Adipose tissue (tissue), 3 donors: Measurements from ENCODE around the gene CNTNAP2. TPM values are rescaled to one million over a fixed set of nuclear protein-coding genes. Genes with fewer than 3 reads are reported as not detected.

ENCODE experiments used
- H3K27ac ChIP-seq: one replicate; pipeline ENCODE4 v1.5.1; 2013; ENCODE audit warnings: low read depth, low read length
- WGBS, 3 donors: extraction: QIAGEN DNeasy Blood & Tissue Kit; methylation state at CpG; one replicate each; pipeline ENCODE4 v1.1.7; 2013; 5-methylcytosine and 5-hydroxymethylcytosine counted together
- polyA plus RNA-seq, 3 donors: library from polyadenylated mRNA; stranded (reverse); fragments of 200-250 nt; gene quantifications; one replicate each; pipeline ENCODE4 v1.2.3, GENCODE V29; 2013
- donor health status: healthy with polysubstance abuse.
- donor health status: Bipolar disorder and iron deficiency.
- donor health status: healthy.

The CNTNAP2 gene
- polyA plus RNA-seq, 3 donors: under 0.01 to 0.03 (median 0.01) TPM

DNA sequence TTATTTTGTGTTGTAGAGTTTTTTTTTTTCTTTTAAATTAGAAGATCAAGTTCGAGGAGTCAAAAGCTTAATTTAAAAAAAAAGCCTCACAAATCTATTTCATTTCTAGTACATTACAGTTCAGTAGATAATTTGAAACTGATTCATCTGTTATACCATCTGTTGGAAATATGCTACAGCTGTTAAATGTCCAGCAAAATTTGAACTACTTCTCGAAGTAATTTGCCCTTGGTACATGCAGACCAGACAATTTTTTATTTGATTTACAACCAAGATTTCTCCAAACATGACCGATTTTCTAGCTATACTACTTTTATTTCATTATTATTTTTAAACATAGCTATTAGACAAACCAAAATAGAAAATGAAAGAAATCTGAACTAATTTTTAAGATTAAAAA lies 647.9 kb downstream of the CNTNAP2 start:
- 59 to 89% (median 75%) methylated on average over 3 of the region's 3 CpGs for WGBS, 3 donors
- no peak overlapping the region for H3K27ac ChIP-seq

DNA sequence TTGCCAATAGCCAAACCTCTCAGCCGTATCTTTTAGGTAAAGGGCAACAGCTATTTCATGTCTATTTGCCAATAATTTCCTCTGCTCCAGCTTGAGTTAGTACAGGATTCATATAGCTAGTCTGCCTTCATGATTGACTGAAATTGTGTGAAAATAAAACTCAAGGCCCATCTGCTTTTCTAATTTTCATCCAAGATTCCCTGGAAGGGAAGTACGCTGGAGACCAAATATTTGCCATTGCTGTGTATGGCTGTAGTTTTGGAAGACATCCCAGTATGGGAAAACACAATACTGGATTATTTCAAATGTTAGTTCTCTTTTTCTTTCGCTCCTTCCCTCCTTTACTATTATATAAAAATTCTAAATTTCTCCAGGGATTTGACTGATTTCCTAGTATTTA lies 652.4 kb downstream of the CNTNAP2 start:
- WGBS, 3 donors: 35 to 73% (median 67%) methylated on average over 3 of the region's 3 CpGs
- H3K27ac ChIP-seq: no peak overlapping the region

DNA sequence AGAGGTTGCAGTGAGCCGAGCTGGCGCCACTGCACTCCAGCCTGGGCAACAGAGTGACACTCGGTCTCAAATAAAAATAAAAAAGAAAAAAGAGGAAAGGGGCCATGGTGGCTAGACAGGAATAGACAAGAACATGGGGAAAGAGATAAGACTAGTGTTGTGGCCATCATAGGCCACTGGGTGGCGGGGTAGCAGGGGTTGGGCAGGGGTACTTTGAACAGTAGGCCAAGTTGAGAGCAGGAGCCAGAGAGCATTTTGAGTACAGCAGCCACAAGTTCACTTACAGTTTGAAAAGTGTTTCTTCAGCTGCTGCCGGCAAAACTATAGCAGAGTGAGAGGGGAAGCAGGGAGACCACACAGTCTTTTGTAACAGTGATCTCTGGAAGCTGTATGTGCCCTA lies 656.0 kb downstream of the CNTNAP2 start:
- WGBS, 3 donors: 43 to 85% (median 49%) methylated on average over 5 of the region's 5 CpGs

DNA sequence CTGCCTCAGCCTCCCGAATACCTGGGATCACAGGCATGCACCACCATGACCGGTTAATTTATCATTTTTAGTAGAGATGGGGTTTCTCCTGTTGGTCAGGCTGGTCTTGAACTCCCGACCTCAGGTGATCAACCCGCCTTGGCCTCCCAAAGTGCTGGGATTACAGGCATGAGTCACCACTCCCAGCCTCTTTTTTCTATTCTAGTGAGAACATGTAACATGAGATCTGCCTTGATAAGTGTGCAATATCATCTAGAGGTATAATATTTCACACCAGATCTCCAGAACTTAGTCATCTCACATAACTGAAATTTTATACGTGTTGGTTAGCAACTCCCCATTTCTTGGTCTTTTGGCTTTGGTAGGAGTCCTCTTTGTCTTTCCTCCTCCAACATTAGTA lies 656.9 kb downstream of the CNTNAP2 start:
- H3K27ac ChIP-seq: no peak overlapping the region
- 89 to 95% (median 90%) methylated on average over 5 of the region's 5 CpGs for WGBS, 3 donors

More for the DNA sequence above, 656.0 kb downstream of the CNTNAP2 start:
- no peak overlapping the region for H3K27ac ChIP-seq

DNA sequence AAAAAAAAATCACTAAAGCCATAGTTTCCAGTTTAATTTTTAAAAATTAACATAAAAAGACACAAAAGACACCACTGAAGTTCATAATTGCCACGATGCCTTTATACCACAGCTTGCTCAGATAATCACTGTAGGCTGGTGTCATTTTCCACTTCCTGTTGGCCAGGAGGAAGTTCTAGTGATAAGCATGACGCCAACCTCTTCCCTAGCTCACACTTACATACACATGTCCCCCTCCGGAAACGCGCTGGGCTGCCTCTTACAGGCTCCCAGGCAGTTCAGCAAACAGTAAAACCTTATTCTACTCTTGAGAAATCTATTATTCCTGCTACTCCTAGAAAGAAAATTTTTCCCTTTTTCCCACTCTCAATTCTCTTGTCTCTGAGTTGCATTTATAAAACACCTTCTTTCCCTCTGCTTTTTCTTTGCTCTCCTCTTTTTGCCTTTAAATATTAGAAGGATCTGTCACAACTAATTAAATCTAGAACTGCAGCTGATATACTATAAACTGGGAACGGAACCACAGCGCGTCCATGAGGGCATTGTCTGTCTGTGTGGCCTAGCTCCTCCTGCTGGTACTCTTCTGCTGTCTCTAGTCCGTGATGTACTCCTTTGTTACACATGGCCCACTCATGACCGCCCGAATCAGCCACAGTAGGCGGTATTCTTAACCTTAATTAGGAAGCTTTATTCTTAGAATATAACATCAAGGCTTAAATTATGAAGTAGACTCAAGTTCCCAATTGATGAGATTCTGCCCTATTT lies 664.9 kb downstream of the CNTNAP2 start:
- WGBS, 3 donors: 80 to 88% (median 83%) methylated on average over 12 of the region's 12 CpGs
- no peak overlapping the region for H3K27ac ChIP-seq

DNA sequence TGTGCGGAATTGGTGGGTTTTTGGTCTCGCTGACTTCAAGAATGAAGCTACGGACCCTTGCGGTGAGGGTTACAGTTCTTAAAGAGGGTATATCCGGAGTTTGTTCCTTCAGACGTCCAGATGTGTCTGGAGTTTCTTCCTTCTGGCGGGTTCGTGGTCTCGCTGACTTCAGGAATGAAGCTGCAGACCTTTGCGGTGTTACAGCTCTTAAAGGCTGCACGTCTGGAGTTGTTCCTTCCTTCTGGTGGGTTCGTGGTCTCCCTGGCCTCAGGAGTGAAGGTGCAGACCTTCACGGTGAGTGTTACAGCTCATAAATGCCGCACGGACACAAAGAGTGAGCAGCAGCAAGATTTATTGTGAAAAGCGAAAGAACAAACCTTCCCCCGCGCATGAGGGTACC lies 670.7 kb downstream of the CNTNAP2 start:
- H3K27ac ChIP-seq: no peak overlapping the region
- 83 to 87% (median 85%) methylated on average over 18 of the region's 18 CpGs for WGBS, 3 donors

DNA sequence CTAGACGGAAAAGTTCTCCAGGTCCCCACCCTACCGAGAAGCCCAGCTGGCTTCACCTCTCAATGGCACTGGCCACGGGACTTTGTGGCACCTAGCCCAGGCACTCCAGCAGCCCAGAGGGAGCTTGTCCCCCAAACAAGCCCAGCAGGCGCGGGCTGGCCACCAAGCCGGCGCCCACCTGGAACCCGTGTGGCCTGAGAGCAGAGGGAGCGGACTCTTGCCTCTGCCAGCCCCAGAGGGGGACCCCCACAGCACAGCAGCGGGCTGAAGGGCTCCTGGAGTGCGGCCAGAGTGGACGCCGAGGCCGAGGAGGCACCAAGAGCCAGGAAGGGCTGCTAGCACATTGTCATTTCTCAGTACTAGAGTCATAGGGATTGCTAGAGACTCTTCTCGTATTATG lies 671.4 kb downstream of the CNTNAP2 start:
- no peak overlapping the region for H3K27ac ChIP-seq
- WGBS, 3 donors: 92 to 95% (median 93%) methylated on average over 15 of the region's 15 CpGs

DNA sequence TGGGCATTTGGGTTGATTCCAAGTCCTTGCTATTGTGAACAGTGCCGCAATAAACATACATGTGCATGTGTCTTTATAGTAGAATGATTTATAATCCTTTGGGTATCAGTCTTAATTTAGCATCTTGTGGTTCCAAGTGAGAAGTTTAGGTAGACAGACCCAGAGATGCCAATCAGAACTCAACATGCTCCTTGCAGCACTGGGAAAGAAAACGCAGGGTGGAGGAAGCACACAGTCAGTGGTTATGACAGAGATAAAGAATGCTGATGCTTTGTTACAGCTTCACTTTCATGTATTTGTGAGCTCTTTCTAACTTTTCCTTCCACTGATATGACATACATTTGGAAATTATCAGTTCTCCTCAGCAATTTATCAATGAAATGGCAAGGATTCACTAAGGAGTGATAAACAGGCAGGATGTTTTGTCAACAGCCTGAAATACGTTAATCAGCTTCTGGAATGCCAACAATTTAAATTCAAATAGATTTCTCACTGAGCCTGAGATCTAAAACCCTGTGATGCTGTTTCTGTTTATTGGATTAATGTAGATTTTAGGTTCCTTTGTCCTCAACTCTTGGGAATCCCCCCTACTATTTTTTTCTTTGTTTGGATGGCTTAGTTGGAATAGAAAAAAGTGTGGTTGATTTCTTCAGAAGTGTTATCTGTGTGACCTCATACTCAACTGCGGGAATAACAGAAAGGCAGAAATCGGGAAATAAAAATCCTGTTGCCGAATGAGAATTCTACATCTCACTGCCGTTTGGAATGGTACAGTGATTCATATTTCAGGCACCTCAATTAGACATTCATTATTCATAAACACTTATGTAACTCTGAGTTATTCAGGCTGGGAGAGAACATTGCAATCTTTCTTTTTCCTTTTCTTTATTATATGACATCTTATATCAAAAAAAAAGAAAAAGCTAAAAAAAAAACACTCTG lies 675.0 kb downstream of the CNTNAP2 start:
- H3K27ac ChIP-seq: no peak overlapping the region
- WGBS, 3 donors: 52 to 54% (median 53%) methylated on average over 7 of the region's 7 CpGs

DNA sequence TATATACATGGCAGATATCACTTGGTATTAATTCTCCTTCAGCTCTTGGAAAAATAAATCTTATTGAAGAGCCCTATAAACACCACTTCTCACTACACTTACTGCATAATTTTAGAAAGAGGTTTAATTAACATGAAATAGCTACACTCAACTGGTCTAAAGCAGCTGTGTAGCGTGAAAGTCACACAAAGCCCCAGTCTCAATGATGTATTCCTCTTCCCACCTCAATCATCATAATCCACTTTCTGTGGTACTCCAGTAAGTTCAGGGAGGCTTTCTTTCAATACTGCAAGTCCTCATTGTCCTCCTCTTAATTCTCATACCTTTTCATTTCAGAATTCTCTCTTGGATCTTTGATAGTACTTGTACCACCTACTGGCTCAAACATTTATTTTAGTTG lies 688.0 kb downstream of the CNTNAP2 start:
- 84 to 97% (median 94%) methylated on average over 1 of the region's 1 CpG for WGBS, 3 donors
- no peak overlapping the region for H3K27ac ChIP-seq

DNA sequence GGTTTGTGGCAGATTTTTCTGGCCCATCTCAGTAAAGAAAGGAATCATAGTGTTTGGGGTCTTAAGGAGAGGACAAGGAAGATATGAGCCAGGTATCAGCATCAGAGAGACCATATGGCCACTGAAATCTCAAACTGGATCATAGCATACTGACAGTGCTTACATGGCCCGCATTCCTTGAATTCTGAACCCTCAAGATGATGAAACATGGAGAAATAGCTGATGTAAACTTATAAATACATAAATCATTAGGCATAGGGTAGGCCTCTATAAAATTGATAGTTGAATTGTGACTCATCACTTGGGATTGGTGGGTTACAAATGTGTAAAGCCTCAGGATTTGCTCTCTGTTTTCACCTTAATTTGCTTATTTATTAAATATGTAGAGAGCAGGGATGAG lies 688.5 kb downstream of the CNTNAP2 start:
- WGBS, 3 donors: 71 to 89% (median 80%) methylated on average over 1 of the region's 1 CpG
- H3K27ac ChIP-seq: no peak overlapping the region

DNA sequence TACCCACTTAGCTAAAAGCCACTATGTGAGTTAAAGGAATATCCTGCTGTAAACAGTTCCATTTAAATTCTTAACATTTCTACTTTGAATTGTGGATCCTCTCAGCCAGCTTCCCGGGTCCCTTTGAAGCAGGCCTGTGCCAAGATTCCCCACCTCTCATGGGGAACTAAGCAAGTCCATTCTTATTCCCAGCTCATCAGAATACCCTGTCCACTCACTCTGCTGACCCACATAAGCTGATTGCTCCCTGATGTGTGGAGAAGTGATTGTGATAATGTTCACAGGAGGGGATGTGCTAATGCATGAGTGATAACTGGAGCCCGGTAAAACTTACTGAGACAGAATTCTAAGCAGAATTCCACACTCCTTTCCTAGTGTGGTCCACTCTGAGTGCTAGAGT lies 709.7 kb downstream of the CNTNAP2 start:
- no peak overlapping the region for H3K27ac ChIP-seq
- 44 to 73% (median 51%) methylated on average over 2 of the region's 2 CpGs for WGBS, 3 donors

DNA sequence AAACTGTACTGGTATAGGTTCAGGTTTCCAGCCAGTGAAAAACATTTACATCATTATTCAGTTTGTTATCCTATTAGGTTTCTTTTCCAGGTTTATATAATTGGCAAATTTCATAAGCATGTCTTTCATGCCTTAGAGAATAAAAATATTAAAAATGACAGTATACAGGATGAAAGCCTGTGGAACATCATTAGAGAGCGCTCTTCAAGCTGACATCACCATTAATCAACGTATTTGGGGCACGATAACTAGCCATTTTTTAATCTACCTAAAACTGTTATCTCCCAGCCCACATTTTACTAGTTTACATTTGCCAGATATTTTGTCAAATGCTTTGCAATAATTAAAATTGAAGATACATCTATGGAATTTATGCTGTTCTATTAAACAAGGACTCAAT lies 714.1 kb downstream of the CNTNAP2 start:
- WGBS, 3 donors: 76 to 94% (median 81%) methylated on average over 3 of the region's 3 CpGs
- no peak overlapping the region for H3K27ac ChIP-seq

DNA sequence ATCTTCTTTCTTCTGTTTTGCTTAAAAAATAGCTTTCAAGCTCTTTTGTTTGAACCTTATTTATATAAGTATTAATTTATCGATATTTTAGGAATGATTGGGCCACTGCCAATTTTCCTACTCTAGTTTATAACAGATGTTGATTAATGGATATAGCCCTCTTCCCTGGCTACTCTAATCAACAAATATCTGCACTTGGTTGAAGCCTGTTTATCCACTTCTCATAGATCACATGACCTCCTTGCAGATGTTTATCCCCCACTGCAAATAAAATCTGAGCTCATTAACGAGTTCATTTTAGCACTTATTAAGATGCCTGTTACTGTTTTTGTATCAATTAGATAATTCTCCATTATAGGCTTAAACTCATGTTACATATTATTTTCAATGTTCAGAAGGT lies 715.3 kb downstream of the CNTNAP2 start:
- 43 to 84% (median 81%) methylated on average over 2 of the region's 2 CpGs for WGBS, 3 donors
- H3K27ac ChIP-seq: no peak overlapping the region

DNA sequence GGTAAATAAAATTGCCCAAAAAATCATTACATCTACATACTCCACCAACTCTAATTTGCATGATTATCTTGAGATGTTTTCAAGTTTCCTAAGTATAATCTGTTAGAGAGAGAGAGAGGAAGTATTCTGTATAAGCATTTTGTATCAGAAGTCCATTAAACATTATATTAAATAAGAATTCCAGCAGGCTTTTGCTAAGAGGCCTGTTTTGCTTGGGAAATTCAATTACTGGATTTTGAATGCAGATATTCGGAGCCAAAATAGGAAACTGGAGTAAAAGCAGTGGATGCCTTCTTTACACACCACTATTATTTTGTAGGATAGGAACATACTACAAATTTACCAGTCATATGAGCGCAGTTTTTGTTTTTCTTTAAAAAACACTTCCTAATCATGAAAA lies 727.8 kb downstream of the CNTNAP2 start:
- H3K27ac ChIP-seq: no peak overlapping the region
- 86 to 93% (median 87%) methylated on average over 2 of the region's 2 CpGs for WGBS, 3 donors

DNA sequence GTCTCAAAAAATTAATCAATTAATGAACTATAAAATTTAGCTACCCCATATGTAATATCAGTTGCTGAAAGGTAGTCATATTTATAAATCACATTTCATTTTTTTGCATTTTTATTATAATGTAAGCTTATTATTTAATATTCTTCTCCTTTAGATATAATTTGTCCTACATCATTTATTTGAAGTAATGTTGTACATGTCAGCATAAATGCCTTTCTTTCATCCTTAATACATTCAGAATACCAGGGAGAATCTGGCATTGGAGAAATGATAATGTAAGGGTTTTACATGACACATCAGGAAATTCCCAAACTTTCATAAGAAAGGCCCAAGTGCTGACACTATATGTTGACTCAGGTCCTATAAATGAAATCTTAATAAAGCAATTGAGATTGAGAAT lies 742.1 kb downstream of the CNTNAP2 start:
- H3K27ac ChIP-seq: no peak overlapping the region

DNA sequence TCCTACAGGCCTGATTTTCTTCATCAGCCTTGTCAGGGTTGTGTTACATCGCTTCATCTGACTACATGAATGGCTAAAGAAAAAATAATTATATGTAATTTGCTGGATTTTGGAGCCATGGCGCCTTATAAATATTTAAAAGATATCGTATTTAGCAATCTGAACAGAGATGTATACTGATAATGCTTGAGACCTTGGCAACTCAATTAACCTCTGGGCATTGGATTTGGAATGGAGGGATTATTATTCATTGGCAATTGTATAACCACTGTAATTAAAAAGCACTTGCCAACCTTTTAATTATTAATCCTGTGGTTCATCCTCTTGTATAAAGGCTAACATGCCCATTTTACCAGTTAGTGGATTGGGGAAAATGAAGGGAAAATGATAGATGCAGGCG lies 745.1 kb downstream of the CNTNAP2 start:
- 88 to 95% (median 93%) methylated on average over 4 of the region's 4 CpGs for WGBS, 3 donors

DNA sequence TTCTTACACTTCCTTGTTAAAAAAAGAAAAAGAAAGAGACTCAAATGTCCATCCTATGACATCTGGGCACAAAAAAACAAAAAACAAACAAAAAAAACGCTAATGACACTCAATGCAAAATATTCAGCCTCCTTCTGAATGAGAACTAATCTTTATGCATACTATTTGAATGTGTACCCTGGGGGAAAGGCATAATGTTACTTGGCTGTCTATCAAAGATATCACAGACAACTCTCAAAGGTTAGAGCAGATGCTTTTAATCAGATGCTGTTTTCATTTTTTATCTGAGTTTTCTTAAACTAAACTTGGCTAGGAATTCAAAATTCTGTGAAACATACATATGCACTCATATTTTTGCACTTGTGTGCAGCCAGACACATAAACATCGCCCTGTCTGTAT lies 745.8 kb downstream of the CNTNAP2 start:
- WGBS, 3 donors: 41 to 64% (median 63%) methylated on average over 2 of the region's 2 CpGs
- H3K27ac ChIP-seq: no peak overlapping the region

More for the DNA sequence above, 745.1 kb downstream of the CNTNAP2 start:
- no peak overlapping the region for H3K27ac ChIP-seq

DNA sequence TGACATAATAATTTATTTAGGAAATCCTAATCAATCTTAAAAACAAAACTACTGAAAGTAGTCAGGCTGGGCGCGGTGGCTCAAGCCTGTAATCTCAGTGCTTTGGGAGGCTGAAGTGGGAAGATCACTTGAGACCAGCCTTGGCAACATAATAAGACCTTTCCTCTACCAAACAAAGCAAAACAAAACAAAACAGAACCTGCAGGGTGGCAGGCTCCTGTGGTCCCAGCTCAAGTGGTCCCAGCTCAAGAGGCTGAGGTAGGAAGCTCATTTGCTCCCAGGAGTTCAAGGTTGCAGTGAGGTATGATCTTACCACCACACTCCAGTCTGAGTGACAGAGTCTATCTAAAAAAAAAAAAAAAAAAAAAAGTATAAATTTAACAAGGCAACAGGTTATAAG lies 748.0 kb downstream of the CNTNAP2 start:
- H3K27ac ChIP-seq: no peak overlapping the region

DNA sequence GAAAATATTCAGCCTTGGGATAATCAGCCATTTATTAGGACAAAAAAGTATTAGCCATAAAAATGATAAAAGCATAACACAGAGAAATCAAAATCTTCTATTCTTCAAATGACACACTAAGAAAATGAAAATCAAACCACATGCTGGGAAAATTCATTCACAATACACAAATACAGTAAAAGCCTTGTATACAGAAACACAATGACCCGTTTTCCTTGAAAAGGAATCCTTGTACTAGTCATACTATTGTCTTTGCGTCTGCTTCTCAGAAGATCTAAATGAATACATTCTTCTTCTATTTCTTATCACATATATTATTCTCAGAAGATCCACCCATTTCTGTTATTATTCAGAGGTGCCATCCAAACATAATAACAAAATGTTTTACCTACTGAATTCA lies 749.1 kb downstream of the CNTNAP2 start:
- 64 to 82% (median 70%) methylated on average over 2 of the region's 2 CpGs for WGBS, 3 donors
- no peak overlapping the region for H3K27ac ChIP-seq

More for the DNA sequence above, 748.0 kb downstream of the CNTNAP2 start:
- 85 to 94% (median 92%) methylated on average over 2 of the region's 2 CpGs for WGBS, 3 donors
